HCT116 (cell line): ENCODE data around the gene GNPDA1. TPM values are rescaled to one million over a fixed set of nuclear protein-coding genes. Genes with fewer than 3 reads are reported as not detected.

Source experiments
- ATAC-seq: fragments of 200-7000 bp; cut with Tn5 transposase; 2 replicates; pipeline ENCODE4 v1.9.1; 2020; ENCODE audit warnings: mild to moderate bottlenecking, moderate library complexity
- BruUV-seq: library from RNA; stranded (reverse); fragments of 400-500 nt; replicated peaks from 2 replicates; lab custom pipeline; 2021; lab: Mats Ljungman, UMichigan
- CTCF ChIA-PET: fragments of 300-600 bp; sonication (Branson Sonifier 250); formaldehyde crosslinking; loops from one replicate; lab custom pipeline; 2021; ENCODE audit warnings: antibody characterized with exemption; lab: Charles Lee
- POLR2A ChIA-PET: fragments of 300-600, 350-600 bp; sonication (Branson Sonifier 250); formaldehyde crosslinking; loops from one replicate; lab custom pipeline; 2021; ENCODE audit warnings: antibody characterized with exemption; lab: Charles Lee
- RAD21 ChIA-PET, 2 experiments: fragments of 300-600 bp; sonication (Branson Sonifier 250); formaldehyde crosslinking; loops; one replicate each; lab custom pipeline; 2023; ENCODE audit warnings: low total read pairs in 2 of 2; ENCODE audit not compliant: uncharacterized antibody in 2 of 2, unreplicated experiment in 2 of 2, low non-redundant PET in 1 of 2; lab: Charles Lee
- DNase-seq: peaks from one replicate; pipeline ENCODE4 v3.0.0-alpha.2; 2010; ENCODE audit warnings: low read depth, low spot score
- H2AFZ ChIP-seq: fragments of 200-600 bp; shearing (Covaris generic), sonication (generic); 2 replicates; pipeline ENCODE4 v1.6.1; 2017; ENCODE audit warnings: low read depth, mixed run types, mixed read lengths, antibody characterized with exemption, low read length; ENCODE audit not compliant: poor library complexity, severe bottlenecking
- H3K27ac ChIP-seq: 2 replicates; pipeline ENCODE4 v1.5.1; 2012; ENCODE audit warnings: low read depth, low read length
- H3K27me3 ChIP-seq: fragments of 200-600 bp; sonication (generic); 2 replicates; pipeline ENCODE4 v1.6.1; 2016; ENCODE audit warnings: mixed run types, low read length, mixed read lengths; ENCODE audit not compliant: insufficient read depth
- H3K36me3 ChIP-seq, 2 experiments: fragments of 200-500 bp in 1 of 2; fragments of 200-600 bp in 1 of 2; sonication (Bioruptor generic) in 1 of 2; sonication (generic) in 1 of 2; 2 replicates each; pipeline versions ENCODE4 v1.5.1 to v1.6.1; 2014 to 2016; ENCODE audit warnings: low read length in 2 of 2, inconsistent platforms in 1 of 2, mixed read lengths in 1 of 2, mixed run types in 1 of 2; ENCODE audit not compliant: insufficient read depth in 2 of 2, control insufficient read depth in 1 of 2
- H3K4me1 ChIP-seq, 2 experiments: fragments of 200-600 bp in 1 of 2; sonication (generic) in 1 of 2; 2 replicates each; pipeline versions ENCODE4 v1.5.1 to v1.6.1; 2012 to 2017; ENCODE audit warnings: low read length in 2 of 2, inconsistent platforms in 1 of 2, mild to moderate bottlenecking in 1 of 2, mixed read lengths in 1 of 2, mixed run types in 1 of 2, moderate library complexity in 1 of 2; ENCODE audit not compliant: insufficient read depth in 2 of 2, control insufficient read depth in 1 of 2
- H3K4me2 ChIP-seq: fragments of 200-600 bp; sonication (generic); 2 replicates; pipeline ENCODE4 v1.6.1; 2017; ENCODE audit warnings: mixed run types, low read length, mixed read lengths
- H3K4me3 ChIP-seq, 2 experiments: fragments of 200-600 bp in 1 of 2; sonication (generic) in 1 of 2; replicated peaks in 1 of 2; 2 replicates each; pipeline ENCODE4 v1.5.1; 2011 to 2016; ENCODE audit warnings: low read length in 2 of 2, control low read depth in 1 of 2, low read depth in 1 of 2, mild to moderate bottlenecking in 1 of 2, mixed read lengths in 1 of 2, mixed run types in 1 of 2
- H3K79me2 ChIP-seq: fragments of 200-600 bp; sonication (generic); 2 replicates; pipeline ENCODE4 v1.6.1; 2017; ENCODE audit warnings: mild to moderate bottlenecking, mixed run types, low read length, moderate library complexity, mixed read lengths; ENCODE audit not compliant: insufficient read depth
- H3K9ac ChIP-seq: fragments of 200-600 bp; sonication (generic); 2 replicates; pipeline ENCODE4 v1.6.1; 2016; ENCODE audit warnings: low read length, mixed read lengths
- H3K9me2 ChIP-seq: fragments of 200-600 bp; sonication (generic), shearing (Covaris generic); 2 replicates; pipeline ENCODE4 v1.6.1; 2017; ENCODE audit warnings: mixed run types, mild to moderate bottlenecking, moderate library complexity; ENCODE audit not compliant: insufficient read depth
- H3K9me3 ChIP-seq, 2 experiments: fragments of 200-500 bp in 1 of 2; fragments of 200-600 bp in 1 of 2; sonication (Bioruptor generic) in 1 of 2; sonication (generic) in 1 of 2; 2 replicates each; pipeline ENCODE4 v1.6.1; 2014 to 2017; ENCODE audit warnings: low read length in 2 of 2, mixed read lengths in 2 of 2, inconsistent platforms in 1 of 2, low read depth in 1 of 2, mild to moderate bottlenecking in 1 of 2, mixed run types in 1 of 2, moderate library complexity in 1 of 2; ENCODE audit not compliant: control insufficient read depth in 1 of 2, insufficient read depth in 1 of 2
- H4K20me1 ChIP-seq: fragments of 200-600 bp; sonication (generic), shearing (Covaris generic); 2 replicates; pipeline ENCODE4 v1.6.1; 2017; ENCODE audit warnings: mixed run types, mild to moderate bottlenecking, moderate library complexity; ENCODE audit not compliant: insufficient read depth
- CBX3 ChIP-seq: IDR thresholded peaks from 2 replicates; pipeline ENCODE4 v1.6.1; 2012; ENCODE audit warnings: low read depth
- EZH2 ChIP-seq: fragments of 200-600 bp; sonication (generic); IDR thresholded peaks from 2 replicates; pipeline ENCODE4 v1.6.1; 2017; ENCODE audit warnings: antibody characterized with exemption, mixed run types
- POLR2A ChIP-seq: IDR thresholded peaks from 2 replicates; pipeline ENCODE4 v1.7.0; 2011; ENCODE audit warnings: borderline replicate concordance; ENCODE audit not compliant: insufficient read depth, insufficient read length; ENCODE audit errors: extremely low read depth
- RAD21 ChIP-seq: IDR thresholded peaks from 2 replicates; pipeline ENCODE4 v1.6.1; 2012; ENCODE audit warnings: low read depth, mild to moderate bottlenecking
- ZNF274 ChIP-seq: fragments of 200-500 bp; sonication (Bioruptor generic); IDR thresholded peaks from 2 replicates; pipeline ENCODE4 v1.6.1; 2014; ENCODE audit warnings: mild to moderate bottlenecking, low read depth, low read length, inconsistent platforms
- intact Hi-C: fragments of 100-400 bp; cut with micrococcal nuclease; formaldehyde crosslinking; loops from 2 replicates; pipeline ENCODE4 v1.10.0; 2022
- total RNA-seq: library from RNA; stranded (reverse); gene quantifications from one replicate; pipeline ENCODE4 v1.2.1, GENCODE V29; 2021; ENCODE audit not compliant: unreplicated experiment
- TF ChIP-seq, protein P1 (sequence below), 3 experiments: fragments of 200-600 bp in 1 of 3; sonication (generic) in 1 of 3; IDR thresholded peaks in 2 of 3; conservative IDR thresholded peaks in 1 of 3; 2 replicates each; pipeline ENCODE4 v1.5.1; 2012 to 2017; ENCODE audit warnings: low read depth in 2 of 3, low read length in 2 of 3, antibody characterized with exemption in 1 of 3, borderline replicate concordance in 1 of 3, control low read depth in 1 of 3, mild to moderate bottlenecking in 1 of 3, mixed read lengths in 1 of 3, mixed run types in 1 of 3, moderate library complexity in 1 of 3; ENCODE audit not compliant: insufficient read depth in 1 of 3
- TF ChIP-seq, protein P2 (sequence below): IDR thresholded peaks from 2 replicates; pipeline ENCODE4 v1.6.1; 2011; ENCODE audit warnings: mild to moderate bottlenecking, low read length, moderate library complexity; ENCODE audit not compliant: insufficient replicate concordance; ENCODE audit errors: extremely low read depth
- TF ChIP-seq, protein P3 (sequence below): IDR thresholded peaks from 2 replicates; pipeline ENCODE4 v1.6.1; 2012

Gene GNPDA1
- total RNA-seq, 1 experiment from 2014 or later = 45.6 TPM

DNA sequence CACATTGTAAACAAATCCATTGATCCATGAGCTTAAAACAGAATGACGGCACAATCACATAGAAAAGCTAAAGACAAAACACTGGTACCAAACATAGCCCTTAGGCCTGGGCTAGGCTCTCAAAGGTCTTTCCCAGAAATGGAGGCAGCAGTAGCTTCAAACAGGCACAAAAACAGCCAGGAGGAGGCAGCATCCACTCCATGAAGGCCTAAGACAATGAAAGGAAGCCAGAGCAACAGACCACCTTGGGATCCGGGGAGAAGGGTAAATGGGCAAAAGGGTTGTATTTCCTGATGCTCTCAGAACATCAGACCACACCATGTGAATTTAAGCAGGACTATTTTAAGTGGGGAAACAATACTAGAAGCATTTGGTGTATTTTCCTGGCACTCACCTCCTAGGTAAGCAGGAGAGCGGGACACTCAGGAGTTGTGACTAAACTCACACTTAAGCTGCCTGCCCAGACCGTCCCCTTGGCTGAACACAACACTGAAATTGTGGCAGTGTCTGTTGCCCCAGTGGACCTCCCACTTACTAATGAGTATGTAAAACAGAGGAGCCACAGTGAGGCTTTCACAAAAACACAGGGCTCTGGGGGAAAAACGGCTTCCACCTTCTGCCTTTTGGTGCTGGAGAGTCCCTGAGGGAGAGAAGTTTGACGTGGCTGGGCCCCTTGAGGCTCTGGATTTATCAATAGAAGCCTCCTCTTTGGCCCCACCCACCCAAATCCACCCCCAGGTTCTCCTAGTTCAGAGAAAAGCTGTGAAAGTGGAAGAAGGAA is 11.9 kb downstream of the GNPDA1 start:
- intact Hi-C loops = no loop called here
- no peaks in the 10 kb centered on the region for H3K27me3 ChIP-seq
- H3K9me3 ChIP-seq = no peaks in the 10 kb centered on the region
- H2AFZ ChIP-seq = no peak overlapping the region
- H4K20me1 ChIP-seq = no peaks in the 10 kb centered on the region
- no peak overlapping the region for H3K4me3 ChIP-seq
- ChIA-PET RAD21 (no interaction called here), CTCF (interaction anchor here (1.1 to 2.8 kb wide), 3 partner anchors 11 to 437 kb away, joined by 3 to 14 read pairs (median 9); partner anchors contain the start of gene GNPDA1), POLR2A (no interaction called here)
- no TSS peak for BruUV-seq
- TF ChIP-seq RAD21 (peak; percentile 51), ZNF274 (no peak), CBX3 (no peak), EZH2 (no peak), POLR2A (no peak)
- TF ChIP-seq, protein P1, sequence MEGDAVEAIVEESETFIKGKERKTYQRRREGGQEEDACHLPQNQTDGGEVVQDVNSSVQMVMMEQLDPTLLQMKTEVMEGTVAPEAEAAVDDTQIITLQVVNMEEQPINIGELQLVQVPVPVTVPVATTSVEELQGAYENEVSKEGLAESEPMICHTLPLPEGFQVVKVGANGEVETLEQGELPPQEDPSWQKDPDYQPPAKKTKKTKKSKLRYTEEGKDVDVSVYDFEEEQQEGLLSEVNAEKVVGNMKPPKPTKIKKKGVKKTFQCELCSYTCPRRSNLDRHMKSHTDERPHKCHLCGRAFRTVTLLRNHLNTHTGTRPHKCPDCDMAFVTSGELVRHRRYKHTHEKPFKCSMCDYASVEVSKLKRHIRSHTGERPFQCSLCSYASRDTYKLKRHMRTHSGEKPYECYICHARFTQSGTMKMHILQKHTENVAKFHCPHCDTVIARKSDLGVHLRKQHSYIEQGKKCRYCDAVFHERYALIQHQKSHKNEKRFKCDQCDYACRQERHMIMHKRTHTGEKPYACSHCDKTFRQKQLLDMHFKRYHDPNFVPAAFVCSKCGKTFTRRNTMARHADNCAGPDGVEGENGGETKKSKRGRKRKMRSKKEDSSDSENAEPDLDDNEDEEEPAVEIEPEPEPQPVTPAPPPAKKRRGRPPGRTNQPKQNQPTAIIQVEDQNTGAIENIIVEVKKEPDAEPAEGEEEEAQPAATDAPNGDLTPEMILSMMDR (IDR thresholded peaks at IDR 0.05 in 2 of 3, conservative IDR thresholded peaks at IDR 0.05 in 1 of 3; ENCODE audit: borderline replicate concordance in 1 of 3, insufficient read depth in 1 of 3, low read depth in 2 of 3, low read length in 2 of 3) = peak; percentile 23 to 56 (median 48); a peak in 5 of 6 replicates
- TF ChIP-seq, protein P2, sequence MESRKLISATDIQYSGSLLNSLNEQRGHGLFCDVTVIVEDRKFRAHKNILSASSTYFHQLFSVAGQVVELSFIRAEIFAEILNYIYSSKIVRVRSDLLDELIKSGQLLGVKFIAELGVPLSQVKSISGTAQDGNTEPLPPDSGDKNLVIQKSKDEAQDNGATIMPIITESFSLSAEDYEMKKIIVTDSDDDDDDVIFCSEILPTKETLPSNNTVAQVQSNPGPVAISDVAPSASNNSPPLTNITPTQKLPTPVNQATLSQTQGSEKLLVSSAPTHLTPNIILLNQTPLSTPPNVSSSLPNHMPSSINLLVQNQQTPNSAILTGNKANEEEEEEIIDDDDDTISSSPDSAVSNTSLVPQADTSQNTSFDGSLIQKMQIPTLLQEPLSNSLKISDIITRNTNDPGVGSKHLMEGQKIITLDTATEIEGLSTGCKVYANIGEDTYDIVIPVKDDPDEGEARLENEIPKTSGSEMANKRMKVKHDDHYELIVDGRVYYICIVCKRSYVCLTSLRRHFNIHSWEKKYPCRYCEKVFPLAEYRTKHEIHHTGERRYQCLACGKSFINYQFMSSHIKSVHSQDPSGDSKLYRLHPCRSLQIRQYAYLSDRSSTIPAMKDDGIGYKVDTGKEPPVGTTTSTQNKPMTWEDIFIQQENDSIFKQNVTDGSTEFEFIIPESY = no peak
- TF ChIP-seq, protein P3, sequence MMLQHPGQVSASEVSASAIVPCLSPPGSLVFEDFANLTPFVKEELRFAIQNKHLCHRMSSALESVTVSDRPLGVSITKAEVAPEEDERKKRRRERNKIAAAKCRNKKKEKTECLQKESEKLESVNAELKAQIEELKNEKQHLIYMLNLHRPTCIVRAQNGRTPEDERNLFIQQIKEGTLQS = no peak
- no peaks in the 10 kb centered on the region for H3K4me1 ChIP-seq
- DNase-seq (no peak), ATAC-seq (peak; percentile 74)
- peaks cover 14 to 39% of the 10 kb centered on the region in 2 experiments for H3K36me3 ChIP-seq
- no peaks in the 10 kb centered on the region for H3K79me2 ChIP-seq
- no peak overlapping the region for H3K9ac ChIP-seq
- H3K9me2 ChIP-seq = no peaks in the 10 kb centered on the region
- H3K27ac ChIP-seq = no peak overlapping the region
- H3K4me2 ChIP-seq = no peak overlapping the region
